Loucy (cell line): ENCODE data around the gene CHST1.

Experiments used
- CTCF ChIP-seq: fragments of 200-600 bp; sonication (generic); conservative IDR thresholded peaks from 2 replicates; pipeline ENCODE4 v1.5.1; 2014; ENCODE audit warnings: mild to moderate bottlenecking, antibody characterized with exemption, low read length
- EZH2phosphoT487 ChIP-seq: fragments of 200-600 bp; IDR thresholded peaks from 2 replicates; pipeline ENCODE4 v1.6.1; 2018; ENCODE audit warnings: antibody characterized with exemption, mild to moderate bottlenecking, moderate library complexity, borderline replicate concordance

- TF ChIP-seq CTCF: no peak
- TF ChIP-seq EZH2phosphoT487: no peak
These were observed 8.0 kb upstream of the CHST1 start for GRCh38 chr11:45673441-45673840.
